Neural cell (in vitro differentiated cells): ENCODE measurements around the gene KIAA1958. TPM values are rescaled to one million over a fixed set of nuclear protein-coding genes. Genes with fewer than 3 reads are reported as not detected.

Experiments used
- H2AFZ ChIP-seq: fragments of 200-600, 300-800 bp; sonication (generic), shearing (Covaris generic); 2 replicates; pipeline ENCODE4 v1.6.0; 2014; ENCODE audit warnings: low read depth, mild to moderate bottlenecking, antibody characterized with exemption, low read length, moderate library complexity
- H3F3A ChIP-seq: fragments of 200-600 bp; shearing (Covaris generic); 2 replicates; pipeline ENCODE4 v1.6.1; 2016; ENCODE audit warnings: mild to moderate bottlenecking, moderate library complexity, mixed read lengths, antibody characterized with exemption, low read length; ENCODE audit not compliant: insufficient read depth, poor library complexity, severe bottlenecking
- H3K27ac ChIP-seq: fragments of 200-600, 300-800 bp; sonication (generic), shearing (Covaris generic); 2 replicates; pipeline ENCODE4 v1.5.1; 2014; ENCODE audit warnings: mild to moderate bottlenecking, low read length, moderate library complexity
- H3K27me3 ChIP-seq: fragments of 300-800, 200-600 bp; sonication (generic), shearing (Covaris generic); 2 replicates; pipeline ENCODE4 v1.6.0; 2014; ENCODE audit warnings: mild to moderate bottlenecking, low read depth, low read length, moderate library complexity; ENCODE audit not compliant: insufficient read depth
- H3K36me3 ChIP-seq: fragments of 300-800, 200-600 bp; sonication (generic), shearing (Covaris generic); 2 replicates; pipeline ENCODE4 v1.5.1; 2014; ENCODE audit warnings: mild to moderate bottlenecking, antibody characterized with exemption, low read length, moderate library complexity; ENCODE audit not compliant: insufficient read depth
- H3K4me2 ChIP-seq: fragments of 300-800, 200-600 bp; sonication (generic), shearing (Covaris generic); 2 replicates; pipeline ENCODE4 v1.6.0; 2014; ENCODE audit warnings: mild to moderate bottlenecking, low read length
- H3K4me3 ChIP-seq: fragments of 300-800, 200-600 bp; sonication (generic), shearing (Covaris generic); 2 replicates; pipeline ENCODE4 v1.5.1; 2014; ENCODE audit warnings: mild to moderate bottlenecking, low read length, moderate library complexity
- H3K79me2 ChIP-seq: fragments of 200-600 bp; shearing (Covaris generic); replicated peaks from 2 replicates; pipeline ENCODE4 v1.6.0; 2014; ENCODE audit warnings: mild to moderate bottlenecking, low read length, moderate library complexity; ENCODE audit not compliant: insufficient read depth
- H3K9ac ChIP-seq: fragments of 300-800, 200-600 bp; sonication (generic), shearing (Covaris generic); 2 replicates; pipeline ENCODE4 v1.6.1; 2016; ENCODE audit warnings: mild to moderate bottlenecking, low read length, mixed read lengths
- H3K9me2 ChIP-seq: fragments of 200-600 bp; shearing (Covaris generic); 2 replicates; pipeline ENCODE4 v1.6.1; 2016; ENCODE audit warnings: mild to moderate bottlenecking, low read length, mixed read lengths; ENCODE audit not compliant: insufficient read depth
- H3K9me3 ChIP-seq: fragments of 200-600, 300-800 bp; sonication (generic), shearing (Covaris generic); 2 replicates; pipeline ENCODE4 v1.6.1; 2016; ENCODE audit warnings: mild to moderate bottlenecking, mixed run types, low read length, moderate library complexity, mixed read lengths
- H4K20me1 ChIP-seq: fragments of 200-600 bp; shearing (Covaris generic); 2 replicates; pipeline ENCODE4 v1.6.1; 2016; ENCODE audit warnings: mild to moderate bottlenecking, mixed run types; ENCODE audit not compliant: insufficient read depth
- CTCF ChIP-seq: fragments of 450-650 bp; IDR thresholded peaks from 2 replicates; pipeline ENCODE4 v1.5.1; 2014; ENCODE audit warnings: antibody characterized with exemption, mild to moderate bottlenecking, moderate library complexity; ENCODE audit not compliant: poor library complexity, severe bottlenecking
- EP300 ChIP-seq: fragments of 450-650 bp; conservative IDR thresholded peaks from 2 replicates; pipeline ENCODE4 v1.6.1; 2014; ENCODE audit warnings: antibody characterized with exemption, mild to moderate bottlenecking, moderate library complexity; ENCODE audit not compliant: poor library complexity, severe bottlenecking
- EZH2 ChIP-seq: fragments of 200-600, 300-800 bp; shearing (Covaris generic), sonication (generic); IDR thresholded peaks from 2 replicates; pipeline ENCODE4 v1.6.1; 2014; ENCODE audit warnings: antibody characterized with exemption, low read length, borderline replicate concordance, mild to moderate bottlenecking; ENCODE audit not compliant: insufficient read depth, poor library complexity, severe bottlenecking
- MXI1 ChIP-seq: fragments of 450-650 bp; conservative IDR thresholded peaks from 2 replicates; pipeline ENCODE4 v1.6.1; 2014; ENCODE audit warnings: antibody characterized with exemption, mild to moderate bottlenecking; ENCODE audit not compliant: poor library complexity, severe bottlenecking
- POLR2AphosphoS5 ChIP-seq: IDR thresholded peaks from 2 replicates; pipeline ENCODE4 v1.6.1; 2012
- RAD21 ChIP-seq: fragments of 450-650 bp; conservative IDR thresholded peaks from 2 replicates; pipeline ENCODE4 v1.6.1; 2014; ENCODE audit warnings: antibody characterized with exemption, mild to moderate bottlenecking, moderate library complexity
- REST ChIP-seq: IDR thresholded peaks from 2 replicates; pipeline ENCODE4 v1.6.1; 2012; ENCODE audit warnings: borderline replicate concordance
- SMC3 ChIP-seq: fragments of 450-650 bp; conservative IDR thresholded peaks from 2 replicates; pipeline ENCODE4 v1.6.1; 2014; ENCODE audit warnings: antibody characterized with exemption, mild to moderate bottlenecking, moderate library complexity; ENCODE audit not compliant: poor library complexity
- TAF1 ChIP-seq: IDR thresholded peaks from 2 replicates; pipeline ENCODE4 v1.6.1; 2012; ENCODE audit warnings: low read depth
- polyA plus RNA-seq: library from polyadenylated mRNA; depleted of rRNA; stranded (reverse); fragments of >200 nt; gene quantifications from 2 replicates; pipeline ENCODE4 v1.2.3, GENCODE V29; 2014

Gene KIAA1958
- polyA plus RNA-seq, 1 donor from 2014 or later, result 8.4 TPM

DNA sequence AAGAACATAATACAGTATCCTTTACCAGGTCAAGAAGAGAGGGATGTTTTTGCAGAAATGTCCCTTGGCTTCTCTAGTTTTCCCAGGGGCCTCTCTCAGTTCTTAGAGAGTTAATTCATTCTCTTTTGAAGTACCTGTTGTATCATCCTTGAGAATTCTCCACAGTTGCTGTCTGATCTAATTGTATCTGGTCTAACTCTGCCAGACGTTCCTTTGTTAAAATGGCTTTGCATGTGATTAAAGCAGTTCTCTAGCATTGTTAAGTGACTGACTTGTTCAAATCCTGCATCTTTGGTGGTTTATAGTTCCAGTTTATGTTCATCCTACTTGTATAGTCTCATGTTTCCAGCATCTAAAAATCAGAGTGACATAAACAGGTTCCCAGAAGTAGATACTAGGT, 65.0 kb downstream of the KIAA1958 start:
- H3K4me2 ChIP-seq, result no peak overlapping the region

More for the DNA sequence above, 65.0 kb downstream of the KIAA1958 start:
- H3K4me3 ChIP-seq, result no peak overlapping the region
- H4K20me1 ChIP-seq, result no peaks in the 10 kb centered on the region
- H3K9me2 ChIP-seq, result no peaks in the 10 kb centered on the region
- H3K9me3 ChIP-seq, result no peaks in the 10 kb centered on the region
- H3K9ac ChIP-seq, result no peak overlapping the region
- H3K79me2 ChIP-seq, result peaks cover 48% of the 10 kb centered on the region
- no peaks in the 10 kb centered on the region for H3K36me3 ChIP-seq
- H3F3A ChIP-seq, result no peaks in the 10 kb centered on the region
- no peak overlapping the region for H2AFZ ChIP-seq
- H3K27ac ChIP-seq, result no peak overlapping the region
- H3K27me3 ChIP-seq, result no peaks in the 10 kb centered on the region
- no peak for TF ChIP-seq RAD21
- no peak for TF ChIP-seq EP300
- TF ChIP-seq MXI1, result no peak
- TF ChIP-seq POLR2AphosphoS5, result no peak
- TF ChIP-seq CTCF, result no peak
- TF ChIP-seq TAF1, result no peak
- TF ChIP-seq REST, result no peak
- TF ChIP-seq SMC3, result no peak
- TF ChIP-seq EZH2, result no peak
